NK-92 (cell line): ENCODE measurements around the gene HS3ST3B1.
A peak's percentile ranks its signal among the peaks of the same experiment; 100 is the strongest.

Experiments used
- DNase-seq: peaks from one replicate; lab custom pipeline; 2025; ENCODE audit not compliant: unreplicated experiment; lab: John Stamatoyannopoulos, UW

Gene HS3ST3B1

DNA sequence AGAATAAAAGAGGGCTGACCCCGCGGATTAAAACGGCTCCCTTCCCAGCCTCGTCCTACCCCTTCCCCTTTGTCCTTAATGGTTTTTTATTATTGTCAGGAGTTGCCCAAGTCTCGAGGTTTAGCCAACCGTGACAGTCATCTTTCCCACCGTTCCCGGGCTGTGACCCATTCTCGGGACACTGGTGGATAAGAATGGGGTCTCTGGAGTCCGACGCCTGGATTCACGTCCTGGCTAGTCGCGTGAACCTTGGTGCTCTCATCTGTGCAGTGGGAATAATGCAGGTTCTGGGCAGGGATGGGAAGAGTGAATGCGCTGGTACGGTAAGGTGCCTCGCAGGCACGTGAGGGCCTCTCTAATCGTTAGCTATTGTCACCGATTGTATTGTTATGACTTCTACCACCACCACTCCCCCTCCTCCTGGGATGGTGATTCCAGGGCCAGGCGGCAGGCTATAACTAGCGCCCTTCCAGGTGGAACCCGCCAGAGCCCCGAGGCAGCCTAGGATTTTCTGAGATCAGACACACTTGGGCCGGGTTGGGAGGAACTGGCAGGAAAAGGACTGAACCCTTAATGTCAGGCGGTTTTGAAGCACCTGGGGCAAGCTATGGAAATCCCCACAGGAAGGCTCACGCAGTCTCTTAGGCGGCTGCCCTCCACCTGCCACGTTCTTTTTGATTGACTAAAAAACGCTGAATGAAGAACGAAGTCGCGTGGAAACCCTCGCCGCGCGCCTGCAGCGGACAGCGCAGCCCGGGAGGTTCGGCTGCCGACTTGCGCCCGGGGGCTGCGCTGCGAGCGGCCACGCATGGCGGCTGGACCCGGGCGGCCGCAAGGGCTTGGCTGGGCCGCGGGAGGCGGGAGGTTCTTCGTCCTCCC is 2.7 kb downstream of the HS3ST3B1 start:
- DNase-seq = no peak

DNA sequence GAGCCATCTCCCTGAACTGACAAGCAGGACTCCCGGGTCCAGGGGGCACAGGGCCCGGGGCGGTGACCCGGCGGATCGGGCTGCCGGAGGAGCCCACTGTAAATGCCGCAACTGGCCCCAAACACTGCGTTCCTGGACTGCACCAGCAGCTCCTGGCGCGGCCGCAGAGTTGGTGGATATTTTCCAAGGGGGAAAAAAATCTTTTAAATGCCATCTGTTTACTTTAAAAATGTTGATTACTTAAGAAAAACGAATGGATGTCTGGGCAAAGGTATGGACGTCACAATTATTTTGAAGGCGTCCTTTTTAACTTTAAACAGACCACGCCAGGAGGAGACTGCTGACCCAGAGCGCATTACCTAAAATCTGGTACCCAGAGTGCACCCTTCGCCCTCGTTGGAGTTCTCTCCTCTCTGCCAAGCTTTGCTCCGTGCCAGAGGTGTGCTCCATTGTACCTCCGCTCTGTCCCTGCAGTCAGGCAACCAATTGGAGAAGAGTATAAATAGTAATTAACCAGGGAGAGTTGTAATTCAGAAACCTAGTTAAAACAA is 3.4 kb downstream of the HS3ST3B1 start:
- no peak for DNase-seq

DNA sequence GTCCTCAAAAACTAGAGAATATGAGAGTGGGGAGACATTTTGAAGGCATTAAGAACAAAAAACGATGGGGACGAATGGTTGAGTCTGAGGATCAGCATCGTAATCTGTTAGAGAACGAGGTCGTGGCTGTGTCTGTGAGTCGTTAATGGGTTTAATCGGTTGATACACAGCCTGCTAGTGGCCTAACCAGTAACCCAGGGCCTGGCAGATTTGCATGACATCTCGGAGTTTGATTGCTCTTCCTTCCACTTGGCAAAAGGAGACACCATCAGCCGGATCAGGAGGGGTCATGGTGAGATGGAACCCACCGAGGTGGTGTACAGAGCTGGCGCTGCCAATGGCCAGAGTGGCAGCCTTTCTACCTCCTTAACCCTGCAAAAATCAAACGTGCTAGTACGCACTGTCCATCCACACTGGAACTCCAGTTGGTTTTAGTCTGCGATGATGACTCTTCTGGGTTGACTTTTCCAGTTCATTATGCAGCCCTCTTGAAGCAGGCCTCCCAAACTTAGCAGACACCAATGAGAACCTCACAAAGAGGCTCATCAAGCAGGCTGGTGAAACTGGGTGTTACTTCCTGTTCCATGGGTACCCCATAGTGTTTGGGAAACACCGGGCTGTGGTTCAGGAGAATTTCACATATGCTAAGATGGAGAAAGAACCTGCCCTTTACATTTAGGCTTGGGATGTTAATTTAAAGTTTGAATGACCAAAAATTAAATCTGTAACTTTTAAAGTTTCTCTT is 4.1 kb downstream of the HS3ST3B1 start:
- no peak for DNase-seq

DNA sequence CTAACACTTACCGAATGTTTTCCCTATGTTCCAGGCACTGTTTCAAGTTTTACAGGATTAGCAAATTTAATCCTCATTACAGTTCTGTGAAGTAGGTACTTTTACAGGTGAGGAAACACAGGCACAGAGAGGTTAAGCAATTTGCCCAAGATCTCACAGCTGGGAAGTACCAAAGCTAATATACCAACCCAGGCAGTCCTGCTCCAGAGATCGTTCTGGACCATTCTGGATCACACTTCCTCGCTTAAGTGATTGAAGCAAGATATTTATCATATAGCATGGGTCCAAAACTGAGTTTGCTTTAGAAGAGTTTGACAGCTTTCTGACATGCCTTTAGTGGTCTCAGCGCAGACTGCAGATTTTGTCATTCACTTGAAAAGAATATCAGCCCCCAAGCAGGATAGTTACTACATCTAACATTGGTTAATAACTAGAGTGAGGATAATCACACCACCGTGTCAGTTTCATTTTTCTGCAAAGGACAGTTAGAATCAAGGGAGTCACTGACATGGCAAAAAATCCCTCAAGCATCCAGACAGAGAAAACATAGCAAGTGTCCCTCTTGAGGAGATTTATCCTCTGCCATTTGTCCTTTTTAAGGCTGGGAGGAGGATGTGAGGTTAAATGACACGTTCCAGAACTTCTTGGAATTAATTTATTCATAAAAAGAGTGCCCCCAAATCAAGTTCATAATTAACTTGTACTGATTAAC is 5.1 kb downstream of the HS3ST3B1 start:
- no peak for DNase-seq

DNA sequence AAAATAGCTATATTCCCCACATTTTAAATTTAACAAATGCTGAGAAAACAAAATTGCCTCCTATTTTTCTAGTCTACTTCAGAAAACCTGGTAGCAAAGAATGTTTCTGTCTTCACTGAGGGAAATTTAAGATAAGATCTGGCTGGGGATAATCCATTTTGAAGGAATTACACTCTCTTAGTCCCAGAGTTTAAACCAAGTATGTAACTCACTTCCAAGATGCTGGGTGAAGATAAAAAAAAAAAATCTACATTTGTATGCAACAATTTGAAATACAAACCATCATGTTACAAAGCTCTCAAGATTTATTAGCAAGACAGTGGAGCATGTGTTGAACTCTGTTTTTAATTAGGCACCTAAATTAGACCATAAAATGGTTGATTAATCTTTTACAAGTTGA is 5.7 kb downstream of the HS3ST3B1 start:
- DNase-seq = no peak

DNA sequence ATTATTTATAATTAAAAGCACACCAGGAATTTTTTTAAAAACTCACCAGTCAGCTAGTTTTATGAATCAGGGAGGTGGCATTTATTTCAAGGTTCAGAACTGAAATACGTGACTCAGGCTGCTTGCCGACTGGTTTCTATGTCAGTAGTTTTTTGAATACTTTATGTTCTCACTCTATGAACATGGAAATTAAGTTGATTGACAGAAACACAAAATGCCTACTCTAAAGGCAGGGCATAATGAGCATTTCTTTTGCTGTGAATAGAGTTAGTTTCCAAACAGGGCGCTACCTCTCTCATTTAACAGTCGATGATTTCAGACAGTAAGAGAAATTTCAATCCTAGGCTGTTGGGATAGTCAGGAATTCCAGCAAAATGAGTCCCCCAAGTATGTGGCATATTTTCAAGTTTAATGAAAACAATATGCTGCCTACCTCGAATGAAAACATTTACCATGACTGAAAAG is 6.7 kb downstream of the HS3ST3B1 start:
- no peak for DNase-seq

DNA sequence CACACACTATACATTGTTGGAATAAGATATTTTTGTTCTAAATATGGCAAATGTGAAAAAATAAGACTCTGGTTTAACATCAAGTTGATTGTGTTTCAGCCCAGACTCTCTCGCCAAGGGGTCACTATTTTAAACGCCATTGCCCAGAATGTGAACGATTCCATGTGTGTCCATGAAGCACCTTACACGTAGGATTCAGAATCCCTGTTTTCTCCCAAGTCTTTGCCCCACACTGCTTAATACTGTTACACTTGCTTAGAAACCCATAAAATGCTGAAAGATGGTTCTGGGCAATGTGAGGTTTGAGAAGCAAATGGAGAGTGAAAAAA is 7.7 kb downstream of the HS3ST3B1 start:
- no peak for DNase-seq

DNA sequence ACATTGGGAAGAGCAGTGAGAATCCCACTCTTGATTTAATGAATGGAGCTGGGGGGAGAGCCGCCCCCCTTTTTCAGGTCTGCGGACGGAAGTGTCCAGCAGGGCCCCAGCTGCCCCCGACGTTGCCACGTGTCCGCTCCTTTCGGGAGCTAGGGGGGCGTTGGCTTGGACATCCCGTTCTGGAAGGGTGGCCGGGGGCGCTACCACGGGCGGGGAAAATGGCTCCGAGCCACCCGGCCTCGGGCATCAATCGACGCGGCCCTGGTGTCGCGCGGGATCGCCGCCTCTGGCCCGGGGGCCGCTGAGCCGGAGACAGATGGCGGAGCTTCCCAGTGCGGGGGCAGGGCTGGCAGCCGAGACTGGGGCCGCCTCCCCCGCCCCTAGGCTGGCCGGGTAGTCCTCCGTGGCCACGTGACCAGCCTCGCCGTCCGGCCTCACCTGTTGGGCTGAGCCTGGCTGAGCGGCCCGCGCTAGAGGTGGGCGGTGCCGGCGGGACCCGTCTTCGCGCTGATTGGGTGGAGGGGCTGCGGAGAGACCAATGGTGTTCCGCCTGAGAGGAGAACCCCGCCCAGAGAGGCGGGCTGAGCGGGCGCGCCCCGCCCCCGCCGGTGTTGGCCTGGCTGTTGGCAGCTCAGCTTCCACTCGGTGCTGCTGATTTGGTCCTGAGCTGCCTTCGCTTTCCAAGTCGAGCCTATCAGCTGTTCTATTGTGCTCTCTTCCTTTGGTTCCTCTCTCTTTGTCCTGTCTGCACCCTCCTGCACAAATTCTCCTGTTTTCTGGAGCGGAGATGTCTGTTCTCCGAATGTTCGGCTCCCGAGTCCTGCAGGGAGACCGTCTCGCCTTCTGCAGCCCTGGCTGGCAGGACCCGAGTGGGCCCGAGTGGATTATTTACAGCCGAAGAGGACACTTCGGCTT is 8.3 kb downstream of the HS3ST3B1 start:
- peak; percentile 57 for DNase-seq

DNA sequence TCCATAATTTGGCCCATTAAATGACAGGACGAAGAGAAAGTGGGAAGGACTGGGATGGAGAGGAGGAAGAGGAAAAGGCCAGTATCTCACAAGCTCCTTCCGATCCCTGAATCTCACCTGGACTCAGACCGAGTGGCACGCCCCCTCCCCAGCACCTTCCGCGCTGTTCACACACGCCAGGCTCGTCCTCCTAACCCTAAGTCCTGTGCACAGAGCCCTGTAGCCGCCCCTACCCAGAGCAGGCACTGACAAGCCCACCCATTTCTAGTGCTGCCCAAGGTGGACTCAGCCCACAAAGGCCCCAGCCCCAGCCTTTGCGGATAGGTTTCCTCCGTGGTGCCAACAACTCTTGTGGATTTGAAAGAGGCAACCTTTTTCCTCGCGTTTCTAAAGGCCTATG is 9.2 kb downstream of the HS3ST3B1 start:
- no peak for DNase-seq

DNA sequence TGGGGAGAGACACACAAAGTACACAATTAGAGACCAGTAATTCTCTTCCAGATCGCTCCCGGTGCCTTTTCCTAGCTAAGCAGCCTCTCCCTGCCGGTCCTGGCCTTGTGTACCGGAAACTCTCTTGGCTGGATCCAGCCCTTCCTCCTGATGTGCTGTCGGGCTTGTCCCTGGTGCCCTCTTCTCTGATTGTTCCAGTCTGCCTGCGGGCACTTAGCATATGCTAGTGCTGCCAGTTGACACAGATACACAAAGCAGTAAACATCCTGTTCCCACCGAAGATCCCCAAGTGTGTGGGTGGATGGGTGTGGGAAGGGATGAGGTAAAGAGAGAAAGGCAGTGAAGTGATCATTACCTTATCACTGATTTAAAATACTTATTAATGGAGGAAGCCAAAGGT is 9.7 kb downstream of the HS3ST3B1 start:
- DNase-seq = no peak

DNA sequence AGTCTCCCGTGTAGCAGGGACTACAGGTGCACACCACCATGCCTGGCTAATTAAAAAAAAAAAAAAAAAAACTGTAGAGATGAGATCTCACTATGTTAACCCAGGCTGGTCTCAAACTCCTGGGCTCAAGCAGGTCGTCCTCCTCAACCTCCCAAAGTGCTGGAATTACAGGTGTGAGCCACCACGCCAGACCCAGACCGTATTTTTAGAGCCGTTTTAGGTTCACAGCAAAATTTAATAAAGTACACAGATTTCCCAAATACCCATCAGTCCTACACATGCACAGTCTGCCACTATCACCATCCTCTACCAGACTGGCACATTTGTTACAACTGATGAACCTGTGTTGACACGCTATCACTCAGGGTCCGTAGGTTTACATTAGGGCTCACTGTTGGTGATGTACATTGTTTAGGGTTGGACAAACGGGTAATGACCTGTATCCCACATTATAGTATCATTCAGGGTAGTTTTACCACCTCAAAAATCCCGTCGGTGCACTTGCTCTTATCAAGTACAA is 10.4 kb downstream of the HS3ST3B1 start:
- DNase-seq = no peak

DNA sequence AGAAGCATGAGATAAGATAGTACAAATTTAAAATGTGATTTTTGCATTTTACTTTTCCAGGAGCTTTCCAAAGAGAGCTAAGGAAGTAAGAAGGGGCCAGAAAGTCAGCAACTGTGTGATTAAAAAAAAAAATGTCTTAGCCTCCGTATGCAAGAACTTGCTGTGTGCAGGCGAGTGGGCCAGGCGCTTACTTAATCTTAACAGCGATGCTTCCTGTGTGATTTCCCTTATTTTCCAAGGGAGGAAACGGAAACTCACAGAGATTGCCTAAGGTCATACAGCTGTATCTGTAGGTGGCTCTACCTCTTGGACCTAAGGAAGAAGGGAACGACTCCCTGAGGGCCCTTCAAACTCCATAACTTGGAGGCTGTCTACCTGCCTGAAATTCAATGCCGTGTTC is 11.1 kb downstream of the HS3ST3B1 start:
- no peak for DNase-seq

DNA sequence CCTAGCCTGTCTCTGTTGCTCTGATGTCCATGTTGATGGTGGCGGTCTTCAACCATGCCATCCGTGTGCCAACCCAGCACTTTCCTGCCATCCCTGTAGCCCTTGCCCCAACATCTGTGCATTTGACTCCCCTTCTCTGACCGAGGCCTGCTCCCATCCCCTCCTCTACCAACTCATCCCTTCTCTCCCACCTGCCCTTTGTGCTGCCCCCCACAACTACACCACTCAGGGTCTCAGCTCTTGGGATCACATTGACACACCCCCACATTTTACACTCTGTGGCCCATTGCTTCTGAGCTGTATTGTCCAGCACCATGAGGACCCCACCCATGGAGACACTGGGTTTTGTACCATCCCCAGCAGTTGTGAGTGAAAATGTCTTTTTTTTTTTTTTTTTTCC is 11.6 kb downstream of the HS3ST3B1 start:
- DNase-seq = no peak

DNA sequence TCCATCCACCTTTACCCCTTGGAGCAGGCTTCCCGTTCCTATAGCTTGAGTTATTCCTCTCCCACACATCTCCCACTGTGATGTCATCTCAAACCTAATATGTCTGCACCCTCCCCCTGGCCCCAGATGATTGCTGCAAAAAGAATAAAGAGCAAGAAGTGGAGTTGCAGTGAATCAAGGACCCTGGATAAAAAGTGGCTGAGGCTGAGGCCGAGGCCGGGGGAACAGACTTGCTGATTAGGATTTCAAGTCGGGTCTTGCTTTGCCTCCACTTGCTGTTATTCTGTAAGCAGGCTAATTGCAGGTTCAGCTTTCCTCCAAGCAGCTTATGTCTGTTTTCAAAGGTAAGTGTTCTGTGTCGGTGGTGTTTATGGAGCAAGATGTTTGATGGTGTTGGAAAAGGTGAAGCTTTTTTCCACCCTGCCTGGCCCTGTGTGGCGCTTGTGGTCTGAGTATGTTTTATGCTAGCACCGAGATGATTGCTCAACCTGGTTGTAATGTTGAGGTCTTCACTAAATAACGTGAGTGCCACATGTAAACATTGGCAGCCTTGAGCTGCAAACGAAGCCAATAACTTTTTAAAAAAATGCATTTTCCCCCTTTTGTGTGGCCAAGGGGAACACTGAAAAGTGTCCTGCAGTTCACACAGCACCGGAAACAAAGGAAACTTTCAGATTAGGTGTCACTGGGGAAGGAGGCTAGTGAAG is 15.4 kb downstream of the HS3ST3B1 start:
- DNase-seq = no peak

DNA sequence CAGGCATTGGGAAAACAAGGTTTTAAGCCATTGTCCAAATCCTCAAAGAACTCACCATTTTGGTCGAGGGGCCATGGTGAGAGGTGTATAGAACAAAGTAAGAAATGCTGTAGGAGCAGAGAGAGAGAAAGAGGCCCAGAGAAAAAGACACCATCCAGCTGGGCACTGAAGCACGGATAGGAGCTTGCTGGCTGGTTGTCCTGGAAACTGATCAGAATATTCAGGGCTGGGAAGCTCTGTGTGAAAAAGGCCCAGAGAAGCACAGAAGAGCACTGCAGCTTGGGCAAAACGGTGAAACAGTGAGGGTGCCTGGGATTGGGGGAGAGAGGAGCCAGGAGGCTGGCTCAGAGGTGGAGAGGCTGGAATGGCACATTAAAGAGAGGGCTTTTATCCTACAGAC is 16.5 kb downstream of the HS3ST3B1 start:
- DNase-seq = no peak

DNA sequence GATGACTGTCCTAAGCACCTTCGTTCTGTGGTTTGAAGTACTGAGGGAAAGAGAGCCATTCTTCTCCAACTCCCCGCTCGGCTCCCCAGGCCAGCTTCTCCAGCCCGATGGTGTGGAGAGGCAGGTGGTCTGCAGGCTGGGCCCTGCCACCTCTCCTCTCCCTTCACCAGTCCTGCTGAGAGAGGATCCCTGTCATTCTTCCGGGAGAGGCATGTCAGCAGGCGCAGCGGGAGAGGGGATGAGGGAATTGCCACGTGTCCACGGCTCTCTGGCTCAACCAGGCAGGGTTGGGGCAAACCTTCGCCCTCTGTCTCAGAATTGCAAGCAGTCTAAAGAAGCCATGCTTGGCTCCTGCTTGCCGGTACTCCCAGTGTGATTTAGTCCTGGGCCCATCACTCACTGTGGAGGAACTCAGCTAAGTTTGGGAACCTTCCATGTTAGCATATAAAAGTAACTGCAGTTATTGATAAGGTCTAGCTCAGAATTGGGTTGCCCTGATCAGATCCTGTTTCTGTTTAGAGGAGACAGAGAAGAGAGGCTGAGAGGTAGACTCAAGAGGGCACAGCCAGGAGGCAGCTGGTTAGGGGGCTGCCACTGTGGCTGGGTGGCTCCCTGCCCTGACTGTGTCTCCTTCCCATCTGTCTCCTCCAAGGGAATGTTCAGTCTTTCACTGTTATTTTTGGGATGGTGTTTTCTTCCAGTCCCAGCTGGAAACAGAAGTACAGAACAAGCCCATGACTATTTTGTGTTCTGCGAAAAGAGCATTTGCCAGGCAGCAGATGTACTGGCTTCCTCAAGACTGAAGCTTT is 17.4 kb downstream of the HS3ST3B1 start:
- DNase-seq = no peak

DNA sequence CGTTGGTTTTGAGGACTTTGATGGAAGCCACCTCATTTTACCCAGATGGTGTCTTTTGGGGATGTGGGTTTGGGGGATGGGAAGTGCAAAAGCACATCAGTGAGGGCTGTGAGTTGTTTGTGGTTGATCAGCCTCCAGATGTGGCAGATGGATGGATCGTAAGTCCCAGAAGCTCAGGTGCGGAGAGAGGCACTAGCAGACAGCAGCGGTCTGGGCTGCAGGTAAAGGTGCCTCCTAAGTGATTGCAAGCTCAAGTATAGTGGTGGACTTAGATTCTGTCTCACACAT is 18.0 kb downstream of the HS3ST3B1 start:
- no peak for DNase-seq

DNA sequence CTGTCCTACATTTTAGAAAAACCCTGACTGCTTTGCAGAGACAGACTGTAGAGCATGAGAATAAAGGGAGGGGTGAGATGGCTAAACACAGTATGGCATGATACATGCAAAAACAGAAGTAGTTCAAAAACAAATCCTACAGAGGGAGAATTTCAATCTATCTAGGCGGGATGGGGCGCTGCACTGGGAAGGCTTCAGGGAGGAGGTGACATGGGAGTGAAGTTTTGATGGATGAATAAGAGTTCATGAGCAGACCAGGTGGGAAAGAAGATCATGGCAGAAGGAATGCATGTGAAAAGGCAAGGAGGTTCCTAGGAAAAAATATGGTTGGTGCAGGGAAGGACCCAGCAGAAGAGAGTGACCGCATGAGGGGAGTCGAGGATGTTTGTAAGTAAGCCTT is 19.2 kb downstream of the HS3ST3B1 start:
- no peak for DNase-seq
